ENCODE data around the gene DDX59. TPM values are rescaled to one million over a fixed set of nuclear protein-coding genes. Genes with fewer than 3 reads are reported as not detected.

DDX59 gene
- total RNA-seq (2014; rRNA removed) (24.6 and 29.4 TPM in 2 replicates), Bru-seq, nascent RNA (percentile 76 among the genes with signal in this experiment), BruChase-seq, experiment 1, labeled RNA remaining after a 6-hour chase (percentile 73 among the genes with signal in this experiment), BruChase-seq, experiment 2, labeled RNA remaining after a 2-hour chase (percentile 74 among the genes with signal in this experiment)
- long read RNA-seq, transcript DDX59-201 (8 exons, 2,289 nt) = major isoform, 35 of 62 reads
- long read RNA-seq, partial matches to known transcripts = 7 of 62 reads
- long read RNA-seq, other reads (novel, unspliced or antisense) = 20 of 62 reads

GRCh38 chr1:200669314-200670241, at the start of gene DDX59:
DDX59 (minus strand) TSS chr1:200669907; CDS start chr1:200666740, 3,167 bp downstream.
- peak within 1 kb of the TSS; percentile 97 for H3K27ac ChIP-seq (ENCODE audit: low read length)
- H3F3A ChIP-seq (ENCODE audit: low read length, unreplicated experiment) = no peaks in the 10 kb centered on the region
- BruUV-seq (replicated peaks) = no TSS peak
- peaks cover 28% of the 10 kb centered on the region for H3K4me1 ChIP-seq (ENCODE audit: insufficient read depth, low read length)
- H3K79me2 ChIP-seq (ENCODE audit: low read length) = peaks cover 16% of the 10 kb centered on the region
- POLR2A ChIA-PET (ENCODE audit: unreplicated experiment) = interaction anchor here (0.5 to 1.6 kb wide), 16 partner anchors 11 to 882 kb away, joined by 3 to 22 read pairs (median 4); partner anchors contain the start of genes CAMSAP2 and INAVA
- DNase-seq = peak; percentile 100
- peak within 1 kb of the TSS; percentile 86 for H3K4me3 ChIP-seq (ENCODE audit: low read length)
- no peaks in the 10 kb centered on the region for H4K20me1 ChIP-seq (ENCODE audit: low read length)
- H3K36me3 ChIP-seq (ENCODE audit: low read depth, low read length) = no peaks in the 10 kb centered on the region; the same call in 1 of the 2 replicates
- CTCF ChIA-PET = interaction anchor here (0.6 to 2.5 kb wide), 7 partner anchors 10 to 444 kb away, joined by 3 to 19 read pairs (median 5); no protein-coding TSS in a partner anchor
- peak; percentile 76 for ATAC-seq
- H3K9me2 ChIP-seq (replicated peaks; ENCODE audit: low read length) = no peaks in the 10 kb centered on the region
- TF ChIP-seq, protein P1, sequence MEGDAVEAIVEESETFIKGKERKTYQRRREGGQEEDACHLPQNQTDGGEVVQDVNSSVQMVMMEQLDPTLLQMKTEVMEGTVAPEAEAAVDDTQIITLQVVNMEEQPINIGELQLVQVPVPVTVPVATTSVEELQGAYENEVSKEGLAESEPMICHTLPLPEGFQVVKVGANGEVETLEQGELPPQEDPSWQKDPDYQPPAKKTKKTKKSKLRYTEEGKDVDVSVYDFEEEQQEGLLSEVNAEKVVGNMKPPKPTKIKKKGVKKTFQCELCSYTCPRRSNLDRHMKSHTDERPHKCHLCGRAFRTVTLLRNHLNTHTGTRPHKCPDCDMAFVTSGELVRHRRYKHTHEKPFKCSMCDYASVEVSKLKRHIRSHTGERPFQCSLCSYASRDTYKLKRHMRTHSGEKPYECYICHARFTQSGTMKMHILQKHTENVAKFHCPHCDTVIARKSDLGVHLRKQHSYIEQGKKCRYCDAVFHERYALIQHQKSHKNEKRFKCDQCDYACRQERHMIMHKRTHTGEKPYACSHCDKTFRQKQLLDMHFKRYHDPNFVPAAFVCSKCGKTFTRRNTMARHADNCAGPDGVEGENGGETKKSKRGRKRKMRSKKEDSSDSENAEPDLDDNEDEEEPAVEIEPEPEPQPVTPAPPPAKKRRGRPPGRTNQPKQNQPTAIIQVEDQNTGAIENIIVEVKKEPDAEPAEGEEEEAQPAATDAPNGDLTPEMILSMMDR (conservative IDR thresholded peaks at IDR 0.05; ENCODE audit: low read depth, low read length) = no peak
- TF ChIP-seq EZH2phosphoT487 (IDR thresholded peaks at IDR 0.05; ENCODE audit: borderline replicate concordance, low read length) = peak; percentile 82
- peak within 1 kb of the TSS; percentile 98 for H3K4me2 ChIP-seq (ENCODE audit: low read length)
- H3K9ac ChIP-seq (ENCODE audit: low read length) = peak within 1 kb of the TSS; percentile 98
- intact Hi-C loops (cut with micrococcal nuclease) = loop anchor here (1.0 to 5.0 kb wide), 5 partner anchors 29 to 133 kb away; partner anchors contain the start of genes CAMSAP2 and KIF14
- H3K9me3 ChIP-seq (ENCODE audit: low read length) = no peaks in the 10 kb centered on the region
- no peaks in the 10 kb centered on the region for H3K27me3 ChIP-seq (ENCODE audit: low read length)
- H2AFZ ChIP-seq (ENCODE audit: low read length) = peak within 1 kb of the TSS; percentile 94

- ChIA-PET CTCF (interaction anchor here (0.6 kb wide), 2 partner anchors 104 to 312 kb away, joined by 3 to 4 read pairs; no protein-coding TSS in a partner anchor), POLR2A (ENCODE audit: unreplicated experiment) (no interaction called here)
- no TSS peak for BruUV-seq (replicated peaks)
- H3K4me3 ChIP-seq (ENCODE audit: low read length) = no peak overlapping the region
- H3K4me1 ChIP-seq (ENCODE audit: insufficient read depth, low read length) = peaks cover 11% of the 10 kb centered on the region; the same call in 1 of the 2 replicates
- H3K4me2 ChIP-seq (ENCODE audit: low read length) = peak overlapping the region; percentile 1; the same call in 1 of the 2 replicates
- intact Hi-C loops (cut with micrococcal nuclease) = no loop called here
- no peaks in the 10 kb centered on the region for H4K20me1 ChIP-seq (ENCODE audit: low read length)
- no peaks in the 10 kb centered on the region for H3F3A ChIP-seq (ENCODE audit: low read length, unreplicated experiment)
- H3K9me3 ChIP-seq (ENCODE audit: low read length) = no peaks in the 10 kb centered on the region
- DNase-seq (peak; percentile 70), ATAC-seq (peak; percentile 77)
- H3K27me3 ChIP-seq (ENCODE audit: low read length) = no peaks in the 10 kb centered on the region
- TF ChIP-seq EZH2phosphoT487 (IDR thresholded peaks at IDR 0.05; ENCODE audit: borderline replicate concordance, low read length) (no peak), EZH2 (IDR thresholded peaks at IDR 0.05; ENCODE audit: low read length, unreplicated experiment) (no peak)
- TF ChIP-seq, protein P1 (conservative IDR thresholded peaks at IDR 0.05; ENCODE audit: low read depth, low read length) = no peak
- no peaks in the 10 kb centered on the region for H3K79me2 ChIP-seq (ENCODE audit: low read length)
- H3K36me3 ChIP-seq (ENCODE audit: low read depth, low read length) = no peaks in the 10 kb centered on the region
- H3K9me2 ChIP-seq (replicated peaks; ENCODE audit: low read length) = no peaks in the 10 kb centered on the region
- peak overlapping the region; percentile 22; the same call in 1 of the 2 replicates for H2AFZ ChIP-seq (ENCODE audit: low read length)
- H3K27ac ChIP-seq (ENCODE audit: low read length) = no peak overlapping the region
- no peak overlapping the region for H3K9ac ChIP-seq (ENCODE audit: low read length)
Observed at GRCh38 chr1:200714504-200715187, 44.9 kb upstream of the DDX59 start.

All from PC-3 (cell line).